H1 (cell line): ENCODE data around the gene CEACAM6. TPM values are rescaled to one million over a fixed set of nuclear protein-coding genes. Genes with fewer than 3 reads are reported as not detected.

Experiments used
- CTCF ChIA-PET: fragments of 300-600 bp; sonication (Branson Sonifier 250); formaldehyde crosslinking; loops from one replicate; lab custom pipeline; 2021; ENCODE audit not compliant: partially characterized antibody; lab: Charles Lee
- POLR2A ChIA-PET: fragments of 300-600 bp; sonication (Branson Sonifier 250); formaldehyde crosslinking; loops from one replicate; lab custom pipeline; 2021; ENCODE audit warnings: inconsistent platforms; ENCODE audit not compliant: partially characterized antibody; lab: Charles Lee
- DNase-seq, 2 experiments: peaks; one replicate each; pipeline versions ENCODE4 v3.0.0 to v3.0.0-alpha.2; 2010 to 2022; ENCODE audit warnings: low spot score in 2 of 2, low read depth in 1 of 2, mixed read lengths in 1 of 2
- FAIRE-seq: peaks from 2 replicates; lab custom pipeline; 2011; peaks lifted over from hg19 to GRCh38; lab: Jason Lieb, UNC
- H2AFZ ChIP-seq: 2 replicates; pipeline ENCODE4 v1.8.1; 2012; ENCODE audit warnings: low read length, inconsistent platforms
- H2AK5ac ChIP-seq: 2 replicates; pipeline ENCODE4 v1.6.1; 2013; ENCODE audit warnings: low read depth, low read length
- H2BK120ac ChIP-seq: replicated peaks from 2 replicates; pipeline ENCODE3; 2013; ENCODE audit warnings: low read depth, low read length, inconsistent platforms
- H2BK12ac ChIP-seq: 2 replicates; pipeline ENCODE4 v1.6.1; 2013; ENCODE audit warnings: low read depth, low read length
- H2BK15ac ChIP-seq: 2 replicates; pipeline ENCODE4 v1.6.1; 2013; ENCODE audit warnings: low read length
- H2BK20ac ChIP-seq: 2 replicates; pipeline ENCODE4 v1.6.1; 2013; ENCODE audit warnings: low read length
- H2BK5ac ChIP-seq: 2 replicates; pipeline ENCODE4 v1.6.1; 2013; ENCODE audit warnings: low read depth, low read length
- H3K14ac ChIP-seq: 2 replicates; pipeline ENCODE4 v1.6.1; 2013; ENCODE audit warnings: inconsistent platforms; ENCODE audit not compliant: insufficient read length
- H3K18ac ChIP-seq: 2 replicates; pipeline ENCODE4 v1.6.1; 2013; ENCODE audit warnings: low read length; ENCODE audit errors: extremely low read depth
- H3K23ac ChIP-seq: 2 replicates; pipeline ENCODE4 v1.6.1; 2013; ENCODE audit warnings: inconsistent platforms; ENCODE audit not compliant: insufficient read length
- H3K23me2 ChIP-seq: 2 replicates; pipeline ENCODE4 v1.6.1; 2013; ENCODE audit warnings: low read depth, low read length
- H3K27ac ChIP-seq: 2 replicates; pipeline ENCODE4 v1.6.1; 2011; ENCODE audit warnings: low read depth, low read length, inconsistent platforms
- H3K27me3 ChIP-seq, 4 experiments: replicated peaks in 1 of 4; 1 replicate in 1 of 4; 2 replicates in 3 of 4; pipeline versions ENCODE4 v1.6.1 to v1.8.1; 2011 to 2013; ENCODE audit warnings: low read length in 3 of 4, mild to moderate bottlenecking in 3 of 4, inconsistent platforms in 2 of 4, mixed read lengths in 2 of 4, moderate library complexity in 1 of 4; ENCODE audit not compliant: control insufficient read depth in 3 of 4, insufficient read depth in 3 of 4; ENCODE audit errors: extremely low read depth in 1 of 4
- H3K36me3 ChIP-seq, 4 experiments: 2 replicates each; pipeline versions ENCODE4 v1.6.1 to v1.8.1; 2011 to 2013; ENCODE audit warnings: mild to moderate bottlenecking in 4 of 4, low read length in 3 of 4, moderate library complexity in 2 of 4, control low read depth in 1 of 4, inconsistent platforms in 1 of 4; ENCODE audit not compliant: insufficient read depth in 4 of 4, control insufficient read depth in 2 of 4
- H3K4ac ChIP-seq: replicated peaks from 2 replicates; pipeline ENCODE3; 2013; ENCODE audit warnings: low read length, low read depth, mixed read lengths, inconsistent platforms; ENCODE audit not compliant: insufficient read length
- H3K4me1 ChIP-seq, 4 experiments: replicated peaks in 1 of 4; 1 replicate in 1 of 4; 2 replicates in 3 of 4; pipeline versions ENCODE4 v1.6.1 to v1.8.1; 2011 to 2013; ENCODE audit warnings: low read length in 3 of 4, inconsistent platforms in 2 of 4, mixed read lengths in 1 of 4; ENCODE audit not compliant: insufficient read depth in 4 of 4, control insufficient read depth in 3 of 4
- H3K4me2 ChIP-seq, 2 experiments: 2 replicates each; pipeline versions ENCODE4 v1.6.1 to v1.8.1; 2011 to 2013; ENCODE audit warnings: low read depth in 2 of 2, low read length in 2 of 2, control low read depth in 1 of 2, inconsistent platforms in 1 of 2, mild to moderate bottlenecking in 1 of 2; ENCODE audit not compliant: insufficient read depth in 1 of 2
- H3K4me3 ChIP-seq, 4 experiments: fragments of 200-600, 300-600 bp in 1 of 4; sonication (generic), shearing (Covaris generic), sonication (Bioruptor Twin) in 1 of 4; 2 replicates each; pipeline versions ENCODE4 v1.5.1 to v1.8.1; 2011 to 2016; ENCODE audit warnings: low read length in 4 of 4, low read depth in 3 of 4, control low read depth in 2 of 4, inconsistent platforms in 2 of 4, mild to moderate bottlenecking in 2 of 4, mixed read lengths in 1 of 4, moderate library complexity in 1 of 4; ENCODE audit not compliant: insufficient read depth in 2 of 4; ENCODE audit errors: extremely low read depth in 1 of 4
- H3K56ac ChIP-seq: replicated peaks from 2 replicates; pipeline ENCODE3; 2013; ENCODE audit warnings: low read depth, mild to moderate bottlenecking, mixed read lengths, low read length, inconsistent platforms; ENCODE audit not compliant: insufficient read length
- H3K79me1 ChIP-seq: 2 replicates; pipeline ENCODE4 v1.6.1; 2013; ENCODE audit warnings: low read depth, low read length, control low read depth
- H3K79me2 ChIP-seq, 2 experiments: 2 replicates each; pipeline versions ENCODE4 v1.6.1 to v1.8.1; 2012 to 2013; ENCODE audit warnings: low read length in 2 of 2, mild to moderate bottlenecking in 2 of 2, inconsistent platforms in 1 of 2; ENCODE audit not compliant: insufficient read depth in 2 of 2, control insufficient read depth in 1 of 2
- H3K9ac ChIP-seq, 4 experiments: replicated peaks in 1 of 4; 1 replicate in 1 of 4; 2 replicates in 3 of 4; pipeline versions ENCODE4 v1.6.1 to v1.8.1; 2011 to 2013; ENCODE audit warnings: low read depth in 3 of 4, low read length in 3 of 4, control low read depth in 2 of 4, mild to moderate bottlenecking in 2 of 4, moderate library complexity in 2 of 4, inconsistent platforms in 1 of 4; ENCODE audit errors: extremely low read depth in 1 of 4
- H3K9me3 ChIP-seq, 2 experiments: 2 replicates each; pipeline versions ENCODE4 v1.6.1 to v1.8.1; 2012 to 2013; ENCODE audit warnings: mild to moderate bottlenecking in 2 of 2, moderate library complexity in 2 of 2, control low read depth in 1 of 2, inconsistent platforms in 1 of 2, low read depth in 1 of 2, low read length in 1 of 2, mixed read lengths in 1 of 2; ENCODE audit not compliant: insufficient read depth in 2 of 2
- H4K20me1 ChIP-seq, 2 experiments: replicated peaks in 1 of 2; 2 replicates each; pipeline versions ENCODE3 to v1.8.1; 2011 to 2013; ENCODE audit warnings: inconsistent platforms in 2 of 2, low read length in 2 of 2, mild to moderate bottlenecking in 1 of 2; ENCODE audit not compliant: insufficient read depth in 2 of 2, control insufficient read depth in 1 of 2
- H4K5ac ChIP-seq: 2 replicates; pipeline ENCODE4 v1.6.1; 2013; ENCODE audit warnings: low read length, low read depth, mixed read lengths, inconsistent platforms; ENCODE audit not compliant: insufficient read length
- H4K8ac ChIP-seq: 2 replicates; pipeline ENCODE4 v1.8.0; 2013; ENCODE audit warnings: mild to moderate bottlenecking, moderate library complexity, low read length, inconsistent platforms; ENCODE audit not compliant: insufficient read depth; ENCODE audit errors: extremely low read depth
- H4K91ac ChIP-seq: replicated peaks from 2 replicates; pipeline ENCODE3; 2013; ENCODE audit warnings: low read length, mixed read lengths, inconsistent platforms; ENCODE audit not compliant: insufficient read length
- EGR1 ChIP-seq: IDR thresholded peaks from 2 replicates; pipeline ENCODE4 v1.6.1; 2011; ENCODE audit warnings: low read depth, low read length, borderline replicate concordance
- FOSL1 ChIP-seq: IDR thresholded peaks from 2 replicates; pipeline ENCODE4 v1.6.1; 2011; ENCODE audit warnings: mild to moderate bottlenecking, low read depth, low read length, moderate library complexity; ENCODE audit not compliant: insufficient read depth
- HDAC2 ChIP-seq, 2 experiments: fragments of 300-600 bp in 1 of 2; sonication (generic) in 1 of 2; IDR thresholded peaks; 2 replicates each; pipeline ENCODE4 v1.6.1; 2011 to 2012; ENCODE audit warnings: low read depth in 2 of 2, low read length in 2 of 2, mild to moderate bottlenecking in 2 of 2, moderate library complexity in 2 of 2, borderline replicate concordance in 1 of 2, inconsistent platforms in 1 of 2
- KDM4A ChIP-seq: IDR thresholded peaks from one replicate; pipeline ENCODE4 v1.7.1; 2012; ENCODE audit warnings: low read depth, mild to moderate bottlenecking, moderate library complexity, low read length, inconsistent platforms; ENCODE audit not compliant: severe bottlenecking
- RBBP5 ChIP-seq: IDR thresholded peaks from 2 replicates; pipeline ENCODE4 v1.7.1; 2012; ENCODE audit warnings: low read depth, mild to moderate bottlenecking, inconsistent platforms, low read length, moderate library complexity, borderline replicate concordance
- TCF12 ChIP-seq: IDR thresholded peaks from 2 replicates; pipeline ENCODE4 v1.6.1; 2011; ENCODE audit warnings: low read depth, mild to moderate bottlenecking, low read length
- YY1 ChIP-seq: IDR thresholded peaks from 2 replicates; pipeline ENCODE4 v1.6.1; 2011; ENCODE audit warnings: low read depth, mild to moderate bottlenecking, low read length
- ZNF274 ChIP-seq: IDR thresholded peaks from 2 replicates; pipeline ENCODE4 v1.7.0; 2012; ENCODE audit warnings: low read length, borderline replicate concordance; ENCODE audit errors: extremely low read depth
- WGBS, 2 experiments: shearing (Covaris generic) in 1 of 2; methylation state at CpG; one replicate each; pipeline versions ENCODE4 v1.1.6 to v1.1.7; 2013 to 2015; ENCODE audit warnings: low lambda C conversion rate in 2 of 2, mixed read lengths in 2 of 2, inconsistent platforms in 1 of 2, low coverage in 1 of 2, missing lambda C conversion rate in 1 of 2; ENCODE audit not compliant: insufficient replicate concordance in 2 of 2, insufficient coverage in 1 of 2, insufficient read length in 1 of 2; ENCODE audit errors: extremely low coverage in 1 of 2, missing lambda C conversion rate in 1 of 2; 5-methylcytosine and 5-hydroxymethylcytosine counted together
- polyA plus RNA-seq, 7 experiments: library from polyadenylated mRNA; depleted of rRNA in 3 of 7; stranded (reverse) in 5 of 7; unstranded in 2 of 7; fragments of >200 nt in 5 of 7; fragments of 200-250 nt in 2 of 7; gene quantifications; 1 replicate in 5 of 7; 2 replicates in 1 of 7; 4 replicates in 1 of 7; pipeline versions ENCODE4 v1.2.1 to v1.2.3, GENCODE V29; 2011 to 2013; ENCODE audit warnings: missing spikeins in 2 of 7, mixed read lengths in 2 of 7
- total RNA-seq: library from RNA; stranded (reverse); fragmentation: NEBNext Ultra II Directional; extraction: Animal tissue kit (Norgen Biotek cat#: 25700); gene quantifications from 2 replicates; pipeline ENCODE4 v1.2.1, GENCODE V29; 2021

CEACAM6 gene
- total and polyA plus RNA-seq, 2 of the 8 experiments (the other 6 are each of a cell fraction or from before 2014, with no cell fraction given): not detected

- Histone ChIP-seq H3K4me3 (no peak overlapping the region), H2BK20ac (no peak overlapping the region), H2AK5ac (no peak overlapping the region), H2BK12ac (no peak overlapping the region), H3K79me1 (no peaks in the 10 kb centered on the region; the same call in 1 of the 2 replicates), H3K56ac (no peak overlapping the region), H3K9ac (no peak overlapping the region), H4K91ac (no peak overlapping the region), H3K4me1 (no peaks in the 10 kb centered on the region), H3K27me3 (no peaks in the 10 kb centered on the region), H4K5ac (no peak overlapping the region), H3K79me2 (no peaks in the 10 kb centered on the region), H3K4ac (no peak overlapping the region), H3K14ac (no peak overlapping the region), H2AFZ (no peak overlapping the region), H3K23me2 (no peaks in the 10 kb centered on the region), H3K9me3 (peaks cover 79 to 81% of the 10 kb centered on the region in 2 experiments), H3K27ac (no peak overlapping the region), H4K8ac (no peak overlapping the region), H2BK15ac (no peak overlapping the region), H3K23ac (no peak overlapping the region), H3K4me2 (no peak overlapping the region), H3K36me3 (no peaks in the 10 kb centered on the region), H2BK5ac (no peak overlapping the region), H2BK120ac (no peak overlapping the region), H4K20me1 (peaks cover 0 to 1% of the 10 kb centered on the region in 2 experiments), H3K18ac (no peak overlapping the region)
- 70% methylated on average over 3 of the region's 3 CpGs; no CpG with 5 or more reads in 1 of the 2 experiments for WGBS, 2 experiments
- TF ChIP-seq HDAC2 (IDR thresholded peaks at IDR 0.05; ENCODE audit: borderline replicate concordance in 1 of 2, low read depth in 2 of 2, low read length in 2 of 2) (no peak), ZNF274 (no peak), FOSL1 (no peak), TCF12 (no peak), RBBP5 (no peak), EGR1 (no peak), YY1 (no peak), KDM4A (no peak)
- no peak for FAIRE-seq
- ChIA-PET CTCF (interaction anchor here (0.6 to 1.8 kb wide), 5 partner anchors 12 to 679 kb away, joined by 3 to 7 read pairs (median 3); no protein-coding TSS in a partner anchor), POLR2A (interaction anchor here (1.2 kb wide), 1 partner anchor 48 kb away, joined by 3 read pairs; no protein-coding TSS in a partner anchor)
- no peak for DNase-seq
These were observed 55.7 kb downstream of the CEACAM6 start for GRCh38 chr19:41811036-41811435.
